Stomach (tissue), 9 donors: ENCODE data around the gene ADRB1. TPM values are rescaled to one million over a fixed set of nuclear protein-coding genes. Genes with fewer than 3 reads are reported as not detected.
A peak's percentile ranks its signal among the peaks of the same experiment; 100 is the strongest.

Source experiments
- DNase-seq, 2 donors: peaks; one replicate each; pipeline versions ENCODE4 v3.0.0 to v3.0.0-alpha.2; 2013 to 2019
- H3K27ac ChIP-seq, 5 donors: fragments of 200-600 bp in 4 of 5; sonication (generic) in 4 of 5; one replicate each; pipeline ENCODE4 v1.5.1; 2013 to 2019; ENCODE audit warnings: mild to moderate bottlenecking in 1 of 5, moderate library complexity in 1 of 5
- H3K27me3 ChIP-seq, 3 donors: fragments of 200-600 bp; sonication (generic); one replicate each; pipeline ENCODE4 v1.5.1; 2017 to 2019; ENCODE audit warnings: mixed run types in 1 of 3
- H3K36me3 ChIP-seq, 4 donors: fragments of 200-600 bp; sonication (generic); 1 replicate in 3 of 4; 2 replicates in 1 of 4; pipeline ENCODE4 v1.5.1; 2016 to 2019
- H3K4me1 ChIP-seq, 4 donors: fragments of 200-600 bp; sonication (generic); one replicate each; pipeline ENCODE4 v1.5.1; 2016 to 2019
- H3K4me3 ChIP-seq, 4 donors: fragments of 200-600 bp; sonication (generic) in 3 of 4; one replicate each; pipeline ENCODE4 v1.5.1; 2016 to 2019; ENCODE audit warnings: mild to moderate bottlenecking in 1 of 4
- H3K9me3 ChIP-seq, 4 donors: fragments of 200-600 bp; sonication (generic); one replicate each; pipeline ENCODE4 v1.5.1; 2016 to 2019
- CTCF ChIP-seq, 7 experiments: fragments of 450-650 bp in 4 of 7; fragments of 200-600 bp in 3 of 7; sonication (generic) in 3 of 7; IDR thresholded peaks; one replicate each; pipeline ENCODE4 v1.5.1; 2016 to 2019; ENCODE audit warnings: antibody characterized with exemption in 7 of 7, control low read depth in 2 of 7, mild to moderate bottlenecking in 1 of 7
- EP300 ChIP-seq: sonication (generic); formaldehyde crosslinking; IDR thresholded peaks from one replicate; pipeline ENCODE4 v1.6.1; 2017; ENCODE audit warnings: antibody characterized with exemption
- POLR2A ChIP-seq, 4 donors: fragments of 450-650 bp; IDR thresholded peaks; one replicate each; pipeline ENCODE4 v1.6.1; 2016; ENCODE audit warnings: antibody characterized with exemption in 4 of 4, control low read depth in 2 of 4, mild to moderate bottlenecking in 1 of 4, moderate library complexity in 1 of 4
- POLR2AphosphoS5 ChIP-seq, 3 donors: sonication (generic); formaldehyde crosslinking; IDR thresholded peaks; one replicate each; pipeline ENCODE4 v1.6.1; 2016; ENCODE audit warnings: antibody characterized with exemption in 3 of 3
- WGBS, 5 donors: extraction: QIAGEN DNeasy Blood & Tissue Kit in 3 of 5; methylation state at CpG; one replicate each; pipeline versions ENCODE4 v1.1.5 to v1.1.7; 2013 to 2018; 5-methylcytosine and 5-hydroxymethylcytosine counted together
- intact Hi-C: fragments of 100-400 bp; cut with DNase I; formaldehyde crosslinking; loops from one replicate; pipeline ENCODE4 v1.15.1; 2023; ENCODE audit warnings: low total_unique reads
- polyA plus RNA-seq, 3 donors: library from polyadenylated mRNA; stranded (reverse); fragments of 200-250 nt; gene quantifications; one replicate each; pipeline ENCODE4 v1.2.3, GENCODE V29; 2013
- total RNA-seq, 5 donors: library from RNA; depleted of rRNA; stranded (reverse); fragments of >200 nt; gene quantifications; one replicate each; pipeline versions ENCODE4 v1.1.0 to v1.2.3, GENCODE V29; 2014 to 2016
- donor health status: healthy with polysubstance abuse.
- donor health status: Bipolar disorder and iron deficiency.
- donor health status: healthy.

The ADRB1 gene
- total and polyA plus RNA-seq, 8 donors: 0.43 to 1.7 (median 0.67) TPM; not detected in 2

GRCh38 chr10:114077347-114077746 lies 33.7 kb downstream of the ADRB1 start:
- WGBS, 5 donors: 59 to 94% (median 68%) methylated on average over 1 of the region's 1 CpG
- DNase-seq: no peak
- Histone ChIP-seq H3K27ac (no peak overlapping the region), H3K4me3 (no peak overlapping the region), H3K36me3 (no peaks in the 10 kb centered on the region), H3K4me1 (peaks cover 0 to 9% (median 9%) of the 10 kb centered on the region in 4 donors), H3K27me3 (no peaks in the 10 kb centered on the region), H3K9me3 (no peaks in the 10 kb centered on the region)
- TF ChIP-seq EP300 (no peak), CTCF (IDR thresholded peaks at IDR 0.05) (no peak), POLR2AphosphoS5 (IDR thresholded peaks at IDR 0.05) (no peak), POLR2A (IDR thresholded peaks at IDR 0.05) (no peak)
- intact Hi-C loops: no loop called here

GRCh38 chr10:114077815-114078219 lies 34.2 kb downstream of the ADRB1 start:
- no peak for TF ChIP-seq POLR2A (IDR thresholded peaks at IDR 0.05)
- intact Hi-C loops: no loop called here
- H3K36me3 ChIP-seq: no peaks in the 10 kb centered on the region

DNA sequence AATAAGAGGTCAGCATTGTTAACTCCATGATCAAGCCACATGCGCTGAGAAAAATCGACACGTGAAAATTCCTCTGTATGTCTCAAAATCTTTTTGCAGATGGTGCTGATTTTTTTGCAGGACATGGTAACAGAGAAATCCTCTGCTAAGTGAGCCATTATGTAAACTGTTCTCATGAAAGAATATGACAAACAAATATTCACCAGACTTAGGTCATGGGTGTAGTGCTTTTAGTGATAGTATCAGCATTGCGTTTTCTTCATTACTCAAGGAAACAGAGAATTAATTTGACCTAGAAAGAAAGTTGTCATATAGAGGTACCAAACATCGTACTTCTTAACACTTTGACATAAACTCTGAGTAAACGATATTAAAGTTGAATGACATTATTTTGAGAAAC lies 34.7 kb downstream of the ADRB1 start:
- TF ChIP-seq EP300 (no peak), POLR2AphosphoS5 (IDR thresholded peaks at IDR 0.05) (no peak), POLR2A (IDR thresholded peaks at IDR 0.05) (no peak), CTCF (IDR thresholded peaks at IDR 0.05) (no peak)
- Histone ChIP-seq H3K4me1 (peaks cover 0 to 14% (median 10%) of the 10 kb centered on the region in 4 donors), H3K4me3 (no peak overlapping the region), H3K27me3 (no peaks in the 10 kb centered on the region), H3K9me3 (no peaks in the 10 kb centered on the region), H3K36me3 (no peaks in the 10 kb centered on the region), H3K27ac (no peak overlapping the region)
- no peak for DNase-seq
- intact Hi-C loops: no loop called here
- WGBS, 5 donors: 67 to 70% (median 68%) methylated on average over 6 of the region's 6 CpGs

More at GRCh38 chr10:114077815-114078219, 34.2 kb downstream of the ADRB1 start:
- 88 to 94% (median 90%) methylated on average over 9 of the region's 9 CpGs for WGBS, 5 donors
- H3K27me3 ChIP-seq: no peaks in the 10 kb centered on the region
- peaks cover 0 to 14% (median 9%) of the 10 kb centered on the region in 4 donors for H3K4me1 ChIP-seq
- DNase-seq: no peak
- no peaks in the 10 kb centered on the region for H3K9me3 ChIP-seq
- H3K27ac ChIP-seq: no peak overlapping the region
- no peak overlapping the region for H3K4me3 ChIP-seq

- no peak for TF ChIP-seq EP300
- no peak for TF ChIP-seq POLR2A (IDR thresholded peaks at IDR 0.05)
- no peak for TF ChIP-seq POLR2AphosphoS5 (IDR thresholded peaks at IDR 0.05)
- TF ChIP-seq CTCF (IDR thresholded peaks at IDR 0.05): no peak
- WGBS, 5 donors: 83 to 94% (median 87%) methylated on average over 5 of the region's 5 CpGs
- Histone ChIP-seq H3K27me3 (no peaks in the 10 kb centered on the region), H3K4me3 (no peak overlapping the region), H3K36me3 (no peaks in the 10 kb centered on the region), H3K4me1 (peaks cover 0 to 15% (median 11%) of the 10 kb centered on the region in 4 donors), H3K27ac (no peak overlapping the region), H3K9me3 (no peaks in the 10 kb centered on the region)
- no peak for DNase-seq
- intact Hi-C loops: no loop called here
Measured at GRCh38 chr10:114079421-114079820, 35.8 kb downstream of the ADRB1 start.

DNA sequence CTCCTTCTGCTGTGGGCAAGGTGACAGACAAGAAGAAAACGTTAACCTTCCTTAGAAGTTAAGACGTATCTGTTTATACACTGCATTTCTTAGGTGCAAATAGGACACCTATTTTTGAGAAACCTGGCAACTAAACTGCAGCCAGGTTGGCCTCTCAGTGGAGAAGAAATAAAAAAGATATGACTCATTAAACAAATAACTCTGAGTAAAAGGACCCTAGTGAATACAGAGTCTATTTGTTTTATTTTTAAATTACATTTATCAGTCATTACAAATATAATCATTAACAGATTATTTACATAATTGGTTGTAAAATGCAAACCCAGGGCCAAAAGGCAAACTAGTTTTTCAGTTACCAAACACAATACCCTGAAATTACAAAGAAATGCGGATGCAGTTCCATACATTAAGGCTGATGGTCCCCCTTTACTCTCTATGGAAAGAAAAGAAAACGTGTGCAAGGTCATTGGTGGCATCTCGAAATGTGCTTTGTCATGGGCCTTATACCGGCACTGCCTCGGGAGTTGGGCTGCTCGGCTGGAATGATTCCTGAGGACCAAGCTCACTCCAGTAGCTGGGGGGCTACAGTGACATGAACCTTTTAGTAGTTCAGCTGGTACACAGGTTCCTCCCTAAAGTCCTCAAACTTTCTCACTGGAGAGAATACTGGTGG lies 38.4 kb downstream of the ADRB1 start:
- peaks cover 0 to 15% (median 11%) of the 10 kb centered on the region in 4 donors for H3K4me1 ChIP-seq
- H3K36me3 ChIP-seq: no peaks in the 10 kb centered on the region
- intact Hi-C loops: no loop called here
- peak overlapping the region in 3 of 4 donors; percentile 23 to 32 (median 27) for H3K4me3 ChIP-seq
- peak overlapping the region; percentile 75 to 87 (median 78) for H3K27ac ChIP-seq
- DNase-seq: peak in 1 of 2 donors; percentile 26
- WGBS, 5 donors: 26 to 74% (median 46%) methylated on average over 8 of the region's 8 CpGs
- no peaks in the 10 kb centered on the region for H3K27me3 ChIP-seq
- no peaks in the 10 kb centered on the region for H3K9me3 ChIP-seq
- no peak for TF ChIP-seq POLR2A (IDR thresholded peaks at IDR 0.05)
- no peak for TF ChIP-seq POLR2AphosphoS5 (IDR thresholded peaks at IDR 0.05)
- no peak for TF ChIP-seq EP300
- no peak for TF ChIP-seq CTCF (IDR thresholded peaks at IDR 0.05)
